Measurements from ENCODE around the gene NFIX.

The NFIX gene

GRCh38 chr19:13078897-13079541 lies 83.7 kb downstream of the NFIX start:
- no peak for DNase-seq

GRCh38 chr19:13079542-13079986 lies 84.3 kb downstream of the NFIX start:
- DNase-seq: peak; percentile 88

DNA sequence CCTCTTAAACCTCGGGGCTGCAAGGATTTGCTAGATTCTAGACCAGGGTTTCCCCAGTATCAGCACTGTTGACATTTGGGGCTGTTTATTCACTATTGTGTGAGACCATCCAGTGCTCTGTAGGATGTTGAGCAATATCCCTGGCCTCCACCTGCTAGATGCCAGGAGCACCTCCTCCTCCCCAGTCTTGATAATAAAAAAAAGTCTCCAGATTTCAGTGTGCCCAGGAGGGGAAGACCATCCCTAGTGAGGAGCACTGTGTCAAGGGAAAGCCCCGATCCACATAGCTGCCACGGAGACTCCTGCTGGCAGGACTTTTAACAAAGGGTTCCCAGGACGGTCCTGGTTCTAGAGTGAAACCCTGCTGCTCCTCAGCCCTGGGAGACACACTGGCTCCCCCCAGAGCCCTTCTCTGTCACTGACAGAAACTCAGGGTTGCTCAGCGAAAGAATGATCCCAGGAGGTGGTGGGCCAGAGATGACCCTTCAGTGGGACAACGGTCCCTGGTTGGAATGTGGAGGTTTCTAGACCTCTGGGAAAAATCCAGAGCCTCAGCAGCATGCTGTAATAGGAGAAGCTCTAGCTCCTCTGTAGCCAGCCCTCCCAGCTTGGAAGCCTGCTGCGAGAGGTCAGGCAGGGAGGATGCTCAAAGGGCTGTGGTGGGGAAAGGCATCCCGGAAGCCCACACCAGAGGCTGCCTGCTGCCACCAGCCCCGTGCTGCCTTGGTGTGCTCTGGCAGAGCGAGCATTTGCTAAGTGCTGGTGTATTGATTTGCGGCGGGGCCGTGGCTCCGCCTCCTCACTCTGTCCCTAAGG lies 87.1 kb downstream of the NFIX start:
- DNase-seq: no peak

DNA sequence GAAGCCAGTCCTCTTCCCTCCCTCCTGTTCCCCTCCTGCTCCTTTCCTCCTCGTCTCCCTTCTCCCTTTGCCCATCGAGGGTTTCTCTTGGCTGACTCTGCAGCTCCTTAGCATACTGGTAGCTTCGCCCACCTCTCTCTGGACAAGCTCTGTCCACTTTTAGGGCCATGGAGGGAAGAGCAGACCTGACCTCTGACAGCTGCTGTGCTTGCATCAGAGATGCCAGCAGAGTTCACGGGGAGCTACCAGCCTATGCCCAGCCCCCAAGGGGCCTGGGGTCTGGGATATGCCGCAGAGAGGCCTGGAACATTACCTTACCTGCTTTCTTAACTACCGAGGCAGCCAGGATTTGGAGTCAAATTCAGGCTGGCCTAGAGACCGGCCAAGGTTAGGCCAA lies 87.7 kb downstream of the NFIX start:
- no peak for DNase-seq

- no peak for DNase-seq
Observed at GRCh38 chr19:13083627-13084026, 88.4 kb downstream of the NFIX start.

DNA sequence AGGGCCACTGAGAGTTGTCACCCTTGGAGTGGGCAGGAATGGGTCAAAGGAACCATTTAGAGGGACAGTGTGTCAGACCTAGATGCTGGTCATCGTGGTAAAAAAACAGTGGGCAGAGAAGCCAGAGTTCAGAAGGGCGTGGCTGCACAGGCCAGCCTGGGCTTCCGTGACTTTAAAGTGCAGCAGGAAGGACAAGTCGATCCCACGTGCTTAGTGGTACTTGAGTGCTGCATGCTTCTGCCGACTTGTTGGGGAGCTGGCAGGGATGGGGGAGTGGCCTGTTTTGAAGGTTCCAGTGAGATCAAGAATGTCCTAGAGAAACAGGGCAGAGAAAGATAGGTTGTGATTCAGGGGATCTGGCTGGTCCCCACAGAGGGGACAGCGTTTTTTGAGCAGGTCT lies 90.4 kb downstream of the NFIX start:
- DNase-seq: no peak

GRCh38 chr19:13086341-13086740 lies 91.1 kb downstream of the NFIX start:
- DNase-seq: no peak

GRCh38 chr19:13087295-13087694 lies 92.0 kb downstream of the NFIX start:
- no peak for DNase-seq

DNA sequence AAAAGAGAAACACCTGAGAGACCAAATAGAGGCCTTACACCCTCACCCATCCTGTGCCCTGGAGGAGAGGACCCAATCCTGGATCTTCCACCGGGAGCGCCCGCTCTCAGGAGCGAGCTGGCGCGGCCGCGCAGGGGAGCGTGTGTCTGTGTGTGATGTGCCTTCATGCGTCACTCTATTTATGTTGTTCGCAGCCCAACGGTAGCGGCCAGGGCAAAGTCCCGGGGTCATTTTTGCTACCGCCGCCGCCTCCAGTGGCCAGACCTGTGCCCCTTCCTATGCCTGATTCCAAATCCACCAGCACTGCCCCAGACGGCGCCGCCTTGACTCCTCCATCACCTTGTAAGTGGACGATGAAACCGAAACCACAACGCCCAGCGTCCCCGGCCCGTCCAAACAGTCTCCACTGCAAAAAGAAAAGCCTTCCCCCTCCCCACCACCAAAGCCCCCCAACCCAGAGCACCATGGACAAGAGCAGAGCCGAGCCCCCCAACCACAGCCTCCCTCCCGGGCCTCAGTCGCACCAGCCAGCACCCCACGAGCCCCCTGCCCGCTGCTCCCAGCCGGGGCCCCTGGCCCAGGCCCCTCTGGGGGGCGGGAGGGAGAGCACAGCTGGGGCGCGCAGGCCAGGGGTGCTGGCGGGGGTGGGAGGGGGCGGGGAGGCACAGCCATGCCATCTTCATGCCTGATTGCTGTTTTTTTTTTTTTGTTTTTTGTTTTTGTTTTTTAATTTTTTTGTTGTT lies 92.7 kb downstream of the NFIX start:
- DNase-seq: no peak

DNA sequence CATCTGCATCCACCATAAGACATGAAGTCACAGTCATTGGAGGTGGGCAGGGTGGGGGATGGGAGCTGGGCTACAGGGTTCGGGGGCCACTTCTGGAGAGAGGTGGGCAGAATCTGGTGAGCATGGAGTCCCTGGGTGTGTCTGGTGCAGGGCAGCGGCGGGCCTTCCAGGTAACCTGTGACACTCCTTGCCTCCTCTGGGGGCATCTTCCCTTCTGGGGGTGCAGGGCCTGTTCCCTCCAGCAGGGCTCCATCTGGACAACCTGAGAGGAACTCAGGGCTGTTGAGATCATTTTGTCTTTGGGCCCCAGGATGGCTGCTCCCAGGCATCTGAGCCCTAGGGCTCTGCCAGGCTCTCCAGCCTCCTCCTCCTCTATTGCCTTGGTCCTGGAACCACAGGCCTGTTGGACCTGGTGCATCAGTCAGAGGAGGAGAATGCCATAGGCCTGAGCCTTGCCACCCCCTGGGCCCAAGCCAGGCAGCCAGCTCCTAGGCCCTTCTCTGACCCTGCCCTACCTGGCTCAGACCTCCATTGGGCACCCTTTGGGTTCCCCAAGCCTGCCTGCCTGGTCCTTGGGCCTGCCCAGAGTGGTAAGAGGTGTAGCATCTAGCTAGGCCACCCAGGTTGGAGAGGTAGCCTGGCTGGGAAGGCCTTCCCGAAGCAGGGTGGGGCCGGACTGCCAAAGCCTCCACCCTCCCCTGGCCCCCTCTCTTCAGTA lies 94.0 kb downstream of the NFIX start:
- no peak for DNase-seq

GRCh38 chr19:13089857-13090507 lies 94.7 kb downstream of the NFIX start:
- no peak for DNase-seq

DNA sequence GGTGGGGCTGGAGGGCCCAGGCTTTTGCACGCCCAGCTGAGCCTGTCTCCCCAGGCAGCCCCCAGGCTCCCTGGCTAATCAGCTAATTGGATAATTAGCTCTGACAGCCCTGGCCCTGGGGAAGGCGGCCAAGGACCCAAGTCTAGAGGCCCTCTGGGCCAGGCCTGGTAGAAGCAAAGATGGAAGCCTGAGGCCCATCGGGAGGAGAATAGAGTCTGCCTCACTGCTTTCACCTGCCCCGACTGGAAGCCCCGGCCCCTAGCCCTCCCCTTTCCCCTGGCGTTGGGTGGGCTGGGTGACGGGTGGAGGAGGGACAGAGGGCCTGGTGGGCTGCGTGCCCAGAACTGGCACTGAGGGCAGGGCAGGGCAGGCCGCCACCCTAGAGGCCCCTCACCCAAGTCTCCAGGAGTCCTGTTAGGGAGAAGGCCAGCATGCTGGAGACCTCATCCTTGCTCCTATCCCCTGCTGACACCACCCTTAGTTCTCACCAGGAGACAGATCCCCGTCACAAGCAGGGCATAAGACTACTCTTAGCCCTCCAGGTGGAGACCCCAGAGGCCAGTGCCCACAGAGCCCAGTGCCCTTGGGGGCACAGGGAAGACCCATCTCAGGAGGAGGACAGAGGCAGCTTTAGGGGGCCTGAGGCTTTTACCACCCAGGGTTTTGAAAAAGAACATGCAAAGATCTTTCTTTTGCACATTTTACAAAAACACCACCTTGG lies 95.4 kb downstream of the NFIX start:
- DNase-seq: no peak

DNA sequence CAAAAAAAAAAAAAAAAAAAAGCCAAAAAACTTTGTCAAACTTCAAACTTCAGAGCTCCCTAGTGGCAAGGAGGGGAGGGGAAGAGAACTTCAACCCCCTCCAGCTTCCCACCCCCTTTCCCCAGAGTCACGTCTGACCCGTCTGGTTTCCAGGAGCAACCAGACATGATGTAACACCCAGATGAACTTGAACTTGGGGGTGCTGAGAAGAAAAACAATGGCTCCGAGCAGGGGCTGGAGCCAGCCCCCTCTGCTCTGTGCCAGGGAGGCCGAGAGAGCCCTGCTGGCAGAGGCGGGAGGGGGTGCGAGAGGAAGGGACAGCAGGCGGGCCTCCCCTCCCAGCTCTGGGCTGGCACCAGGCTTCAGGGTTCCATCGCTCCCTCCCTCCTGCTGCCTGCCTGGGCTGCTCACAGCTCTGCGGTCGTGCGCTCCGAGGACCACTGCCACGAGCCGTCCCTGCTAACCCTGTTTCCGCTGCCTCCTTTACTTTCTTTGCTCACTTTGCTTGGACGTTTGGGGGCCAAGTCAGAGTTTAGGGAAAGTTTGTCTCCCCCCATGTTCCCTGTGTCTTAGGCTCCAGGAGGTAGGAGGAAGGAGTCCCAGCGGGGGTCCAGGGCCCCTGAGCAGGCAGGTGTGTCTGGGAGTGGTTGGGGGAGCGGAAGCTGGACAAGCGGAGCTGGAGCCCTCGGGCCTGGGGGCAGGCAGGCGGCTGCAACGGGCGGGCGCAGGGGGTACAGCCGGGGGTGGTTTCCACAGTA lies 96.3 kb downstream of the NFIX start:
- DNase-seq: peak; percentile 93

- no peak for DNase-seq
Observed at GRCh38 chr19:13092158-13092543, 96.9 kb downstream of the NFIX start.

DNA sequence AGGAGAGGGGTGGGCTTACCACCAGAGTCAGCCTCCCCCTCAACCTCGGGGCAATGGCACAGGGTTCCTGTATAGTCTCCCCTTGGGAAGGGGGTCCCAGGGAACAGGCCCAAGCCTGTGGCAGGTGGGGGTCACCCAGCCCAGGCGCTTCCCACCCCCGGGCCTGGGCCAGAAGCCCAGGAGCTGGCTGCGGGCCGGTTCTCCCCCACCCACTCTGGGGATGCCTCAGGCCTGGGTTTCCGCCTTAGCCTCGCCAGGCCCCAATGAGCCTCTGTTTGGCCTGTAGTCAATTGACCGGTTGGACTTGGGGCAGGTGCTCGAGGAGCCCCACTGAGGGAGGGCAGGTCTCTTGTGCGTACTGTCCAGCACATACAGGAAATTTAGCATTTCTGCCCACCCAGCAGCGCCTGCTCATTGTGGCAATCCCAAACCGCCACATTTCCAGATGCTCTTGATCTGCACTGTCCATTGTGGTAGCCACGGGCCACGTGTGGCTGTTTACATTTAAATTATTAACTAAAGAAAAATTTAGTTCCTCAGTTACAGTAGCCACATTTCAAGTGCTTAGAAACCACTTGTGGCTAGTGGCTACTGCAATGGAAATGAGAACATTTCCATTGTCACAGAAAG lies 97.4 kb downstream of the NFIX start:
- no peak for DNase-seq

DNA sequence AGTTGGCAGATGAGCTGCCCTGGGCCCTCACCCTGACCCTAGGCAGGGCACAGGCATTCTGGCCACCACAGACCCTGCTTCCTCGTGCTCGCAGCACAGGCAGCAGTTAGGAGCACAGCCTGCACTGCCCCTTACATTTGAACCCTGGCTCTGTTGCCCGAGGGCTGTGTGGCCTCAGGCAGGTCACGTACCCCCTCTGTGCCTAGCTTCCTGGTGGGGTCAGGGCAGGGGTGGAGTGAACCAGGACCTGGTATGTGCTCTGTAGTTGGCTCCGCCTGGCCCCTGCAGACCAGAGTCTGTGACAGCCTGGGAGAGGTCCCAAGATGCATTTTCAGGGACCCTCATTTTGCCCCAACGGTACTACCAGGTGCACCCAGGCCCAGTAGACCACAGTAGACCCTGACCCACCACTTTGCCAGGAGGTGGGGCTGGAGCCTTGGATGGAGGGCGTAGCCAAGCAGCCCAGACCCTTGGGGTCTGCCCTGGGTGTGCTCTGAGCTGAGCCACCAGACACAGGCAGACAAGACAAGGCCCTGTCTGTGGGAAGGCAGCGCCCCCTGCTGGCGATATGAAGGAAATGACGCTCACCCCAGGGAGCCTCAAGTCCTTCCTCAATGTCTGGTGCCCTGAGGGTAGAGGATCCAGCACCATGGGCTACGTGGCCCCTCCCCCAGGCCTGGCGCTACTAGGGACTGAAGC lies 98.3 kb downstream of the NFIX start:
- peak; percentile 86 for DNase-seq

DNA sequence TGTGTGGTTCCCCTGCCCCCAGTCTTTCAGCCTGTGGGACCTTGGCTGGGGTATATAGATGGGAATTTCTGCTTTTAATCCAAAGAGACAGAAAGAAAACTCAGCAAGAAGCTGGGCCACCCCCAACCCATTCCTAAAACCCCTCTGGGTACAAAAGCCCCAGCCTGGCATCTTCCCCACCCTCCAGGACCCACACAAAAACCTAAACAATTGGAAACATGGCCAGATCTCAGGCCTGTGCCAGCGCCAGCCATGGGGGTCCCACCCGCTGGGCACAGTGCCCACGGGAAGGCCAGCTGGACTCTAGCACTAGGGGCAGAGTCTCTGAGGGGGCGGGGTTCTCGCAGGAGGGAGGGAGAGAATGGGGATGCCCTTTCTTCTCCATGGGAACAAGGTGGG lies 98.8 kb downstream of the NFIX start:
- DNase-seq: peak; percentile 73

GRCh38 chr19:13094771-13095392 lies 99.6 kb downstream of the NFIX start:
- no peak for DNase-seq

GRCh38 chr19:13095393-13095784 lies 100.1 kb downstream of the NFIX start:
- DNase-seq: no peak
